GM10248 (cell line): ENCODE data around the gene CAPZB.

Experiments used
- CTCF ChIA-PET: fragments of 300-600 bp; sonication (Branson Sonifier 250); formaldehyde crosslinking; extraction: SDS; loops from one replicate; lab custom pipeline; 2021; ENCODE audit warnings: antibody characterized with exemption; lab: Yijun Ruan, JAX
- POLR2A ChIA-PET: fragments of 350-650 bp; sonication (Branson Sonifier 250); formaldehyde crosslinking; extraction: SDS; loops from one replicate; lab custom pipeline; 2020; ENCODE audit warnings: antibody characterized with exemption; lab: Yijun Ruan, JAX
- DNase-seq: peaks from one replicate; pipeline ENCODE4 v3.0.0; 2012; ENCODE audit errors: extremely low spot score
- CTCF ChIP-seq: IDR thresholded peaks from 2 replicates; pipeline ENCODE4 v1.5.1; 2012; ENCODE audit warnings: mild to moderate bottlenecking, low read depth; ENCODE audit errors: extremely low read depth, missing control alignments, control extremely low read depth

CAPZB gene

DNA sequence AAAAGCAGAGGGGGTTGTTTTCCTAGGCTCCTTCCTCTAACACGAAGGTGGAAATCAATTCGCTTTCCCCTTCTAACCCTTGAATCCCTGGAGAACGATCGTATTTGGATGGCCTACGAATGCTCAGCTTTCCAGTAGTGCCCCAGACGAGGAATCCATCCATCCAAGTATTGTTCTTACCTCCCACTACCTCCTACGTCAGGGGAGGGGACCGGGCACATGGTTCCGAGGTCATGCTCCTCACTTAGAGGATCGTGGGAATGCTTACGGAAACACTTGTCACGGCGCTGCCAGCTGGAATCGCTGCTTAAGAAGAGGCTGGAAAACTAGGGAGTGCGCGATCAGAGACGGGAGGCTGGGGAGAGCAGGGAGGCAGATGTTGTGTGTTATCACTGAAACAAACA is 47.4 kb downstream of the CAPZB start:
- DNase-seq: no peak
- no peak for TF ChIP-seq CTCF
- ChIA-PET CTCF (interaction anchor here (1.0 to 3.1 kb wide), 5 partner anchors 9 to 145 kb away, joined by 3 to 11 read pairs (median 3); no protein-coding TSS in a partner anchor), POLR2A (no interaction called here)

GRCh38 chr1:19436716-19437476 is 48.4 kb downstream of the CAPZB start:
- TF ChIP-seq CTCF: no peak
- ChIA-PET CTCF (interaction anchor here (1.0 to 3.1 kb wide), 7 partner anchors 8 to 146 kb away, joined by 3 to 11 read pairs (median 3); no protein-coding TSS in a partner anchor), POLR2A (no interaction called here)
- no peak for DNase-seq

DNA sequence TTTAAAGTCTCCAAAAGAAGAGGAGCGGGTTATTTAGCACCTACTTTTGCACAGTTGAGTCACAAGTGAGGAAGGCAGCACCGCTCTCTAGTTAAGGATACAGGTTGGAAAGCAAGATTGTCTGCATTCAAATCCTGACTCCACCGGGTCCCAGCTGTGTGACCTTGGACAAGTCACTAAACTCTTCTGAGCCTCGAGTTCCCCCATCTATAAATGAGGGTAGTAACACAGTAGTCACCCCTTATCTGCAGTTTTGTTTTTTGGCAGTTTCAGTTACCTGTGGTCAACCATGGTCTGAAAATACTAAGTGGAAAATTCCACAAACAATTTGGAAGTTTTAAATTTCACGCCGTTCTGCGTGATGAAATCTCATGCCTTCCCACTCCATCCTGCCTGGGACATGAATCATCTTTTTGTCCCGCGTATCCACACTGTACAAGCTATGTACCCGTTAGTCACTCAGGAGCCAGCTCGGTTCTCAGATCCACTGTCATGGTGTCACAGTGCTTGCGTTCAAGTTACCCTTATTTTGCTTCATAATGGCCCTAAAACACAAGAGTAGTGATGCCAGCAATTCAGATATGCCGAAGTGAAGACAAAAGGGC is 49.4 kb downstream of the CAPZB start:
- POLR2A ChIA-PET: no interaction called here
- no peak for DNase-seq
- CTCF ChIA-PET: interaction anchor here (1.0 to 1.9 kb wide), 3 partner anchors 14 to 131 kb away, joined by 3 to 4 read pairs (median 3); no protein-coding TSS in a partner anchor
- no peak for TF ChIP-seq CTCF

DNA sequence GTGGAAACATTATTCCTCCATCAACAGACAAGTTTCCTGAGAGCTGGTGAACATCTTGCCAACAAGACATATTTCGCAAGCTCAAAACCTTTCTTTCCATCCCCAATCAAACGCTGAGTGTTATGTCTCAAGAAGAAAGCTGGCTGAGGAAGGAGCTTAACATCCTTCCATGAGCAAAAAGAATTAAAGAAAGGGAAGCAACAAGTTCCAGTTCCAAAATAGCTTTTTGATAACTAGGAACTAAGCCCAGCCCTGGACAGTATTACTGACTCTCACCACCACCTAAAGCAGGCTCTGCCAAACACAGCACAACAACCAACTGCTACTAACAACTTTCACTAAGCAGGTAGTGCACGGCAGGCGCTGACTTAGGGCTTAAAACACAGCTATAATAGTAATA is 50.2 kb downstream of the CAPZB start:
- no peak for TF ChIP-seq CTCF
- ChIA-PET POLR2A (no interaction called here), CTCF (interaction anchor here (0.7 to 1.0 kb wide), 3 partner anchors 12 to 19 kb away, joined by 3 to 4 read pairs (median 4); no protein-coding TSS in a partner anchor)
- no peak for DNase-seq

DNA sequence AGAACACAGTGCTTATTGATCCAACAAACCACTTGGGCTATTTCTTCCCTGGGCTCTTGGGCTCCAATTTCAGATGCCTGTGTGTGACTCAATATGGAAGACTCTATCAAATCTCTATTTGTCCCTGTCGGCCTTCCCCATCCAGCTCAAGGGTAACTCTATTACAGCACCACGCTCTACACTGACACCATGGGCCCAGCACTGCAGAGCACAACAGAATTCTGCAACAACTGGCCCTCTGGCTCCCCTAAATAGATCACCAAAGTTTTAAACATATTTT is 51.7 kb downstream of the CAPZB start:
- POLR2A ChIA-PET: no interaction called here
- CTCF ChIA-PET: interaction anchor here (1.5 kb wide), 1 partner anchor 32 kb away, joined by 4 read pairs; no protein-coding TSS in a partner anchor
- no peak for DNase-seq
- no peak for TF ChIP-seq CTCF

DNA sequence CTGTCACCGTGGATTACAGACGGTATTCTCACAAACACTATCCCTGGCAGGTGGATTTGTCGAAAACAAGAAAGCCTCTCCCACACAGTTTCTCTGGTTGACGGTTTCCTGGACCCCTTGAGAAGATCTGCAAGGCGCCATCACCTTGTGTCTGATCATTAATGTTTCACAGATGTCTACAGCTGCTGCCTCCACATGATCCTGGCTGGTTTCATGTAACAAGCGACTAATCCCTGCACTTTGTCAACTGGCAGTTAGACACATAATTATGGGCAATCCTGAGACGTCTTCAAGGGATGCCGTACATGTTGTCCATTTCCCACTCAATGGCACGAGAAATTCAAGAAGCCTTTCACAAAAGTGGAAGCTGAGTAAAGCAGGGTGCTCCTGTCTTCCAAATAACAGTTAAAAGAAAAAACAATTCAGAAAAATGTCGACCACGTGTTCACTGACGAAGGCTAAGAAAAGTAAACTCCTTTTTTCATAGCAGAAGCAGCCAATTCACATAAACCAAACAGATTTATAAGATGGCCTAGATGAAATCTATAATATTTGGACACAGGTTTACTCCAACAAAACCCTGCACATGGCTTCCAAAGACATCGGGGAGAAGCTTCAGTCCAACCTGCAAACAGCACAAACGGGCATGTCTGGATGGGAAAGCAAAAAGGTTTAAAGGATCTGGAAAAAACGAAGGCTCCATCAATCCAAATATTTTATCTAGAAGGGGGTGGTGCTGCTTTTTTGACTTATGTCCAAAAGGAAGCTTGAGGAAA is 52.2 kb downstream of the CAPZB start:
- POLR2A ChIA-PET: no interaction called here
- no peak for DNase-seq
- CTCF ChIA-PET: interaction anchor here (1.5 kb wide), 1 partner anchor 32 kb away, joined by 4 read pairs; no protein-coding TSS in a partner anchor
- no peak for TF ChIP-seq CTCF
